Muscle of back (tissue), 13 donors: ENCODE data around the gene PLEKHG4B. TPM values are rescaled to one million over a fixed set of nuclear protein-coding genes. Genes with fewer than 3 reads are reported as not detected.
"Not testable (repeated sequence)": the region's sequence is repeated elsewhere in the genome, so short reads cannot be mapped to it uniquely, and the experiment has no call there.

Experiments
- DNase-seq, 3 donors: peaks; one replicate each; pipeline versions ENCODE4 v3.0.0 to v3.0.0-alpha.2; 2013
- long read RNA-seq, 9 donors: transcript quantifications; one replicate each; lab custom pipeline, GENCODE V29; 2026
- polyA plus RNA-seq, 10 donors: library from polyadenylated mRNA; unstranded; fragments of 120-200 nt; gene quantifications; one replicate each; pipeline ENCODE4 v1.2.1, GENCODE V29; 2013; ENCODE audit not compliant: insufficient read length in 10 of 10

The PLEKHG4B gene, protein sequence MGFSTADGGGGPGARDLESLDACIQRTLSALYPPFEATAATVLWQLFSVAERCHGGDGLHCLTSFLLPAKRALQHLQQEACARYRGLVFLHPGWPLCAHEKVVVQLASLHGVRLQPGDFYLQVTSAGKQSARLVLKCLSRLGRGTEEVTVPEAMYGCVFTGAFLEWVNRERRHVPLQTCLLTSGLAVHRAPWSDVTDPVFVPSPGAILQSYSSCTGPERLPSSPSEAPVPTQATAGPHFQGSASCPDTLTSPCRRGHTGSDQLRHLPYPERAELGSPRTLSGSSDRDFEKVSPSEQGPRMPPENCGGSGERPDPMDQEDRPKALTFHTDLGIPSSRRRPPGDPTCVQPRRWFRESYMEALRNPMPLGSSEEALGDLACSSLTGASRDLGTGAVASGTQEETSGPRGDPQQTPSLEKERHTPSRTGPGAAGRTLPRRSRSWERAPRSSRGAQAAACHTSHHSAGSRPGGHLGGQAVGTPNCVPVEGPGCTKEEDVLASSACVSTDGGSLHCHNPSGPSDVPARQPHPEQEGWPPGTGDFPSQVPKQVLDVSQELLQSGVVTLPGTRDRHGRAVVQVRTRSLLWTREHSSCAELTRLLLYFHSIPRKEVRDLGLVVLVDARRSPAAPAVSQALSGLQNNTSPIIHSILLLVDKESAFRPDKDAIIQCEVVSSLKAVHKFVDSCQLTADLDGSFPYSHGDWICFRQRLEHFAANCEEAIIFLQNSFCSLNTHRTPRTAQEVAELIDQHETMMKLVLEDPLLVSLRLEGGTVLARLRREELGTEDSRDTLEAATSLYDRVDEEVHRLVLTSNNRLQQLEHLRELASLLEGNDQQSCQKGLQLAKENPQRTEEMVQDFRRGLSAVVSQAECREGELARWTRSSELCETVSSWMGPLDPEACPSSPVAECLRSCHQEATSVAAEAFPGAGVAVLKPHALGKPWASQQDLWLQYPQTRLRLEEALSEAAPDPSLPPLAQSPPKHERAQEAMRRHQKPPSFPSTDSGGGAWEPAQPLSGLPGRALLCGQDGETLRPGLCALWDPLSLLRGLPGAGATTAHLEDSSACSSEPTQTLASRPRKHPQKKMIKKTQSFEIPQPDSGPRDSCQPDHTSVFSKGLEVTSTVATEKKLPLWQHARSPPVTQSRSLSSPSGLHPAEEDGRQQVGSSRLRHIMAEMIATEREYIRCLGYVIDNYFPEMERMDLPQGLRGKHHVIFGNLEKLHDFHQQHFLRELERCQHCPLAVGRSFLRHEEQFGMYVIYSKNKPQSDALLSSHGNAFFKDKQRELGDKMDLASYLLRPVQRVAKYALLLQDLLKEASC (N-terminal part only)
- polyA plus RNA-seq, result 1 to 10 TPM in 4 of 10 donors, under 1 TPM in 6; 0.42 to 3.1 (median 0.77) TPM
- long read RNA-seq, donor 1, result 0 reads
- long read RNA-seq, donor 2, result 0 reads
- long read RNA-seq, donor 3, result 0 reads
- long read RNA-seq, donor 4, result 0 reads
- long read RNA-seq, donor 5, result 0 reads
- long read RNA-seq, donor 6, result 0 reads
- long read RNA-seq, donor 7, result 0 reads
- long read RNA-seq, donor 8, result 0 reads
- long read RNA-seq, donor 9, result 0 reads

DNA sequence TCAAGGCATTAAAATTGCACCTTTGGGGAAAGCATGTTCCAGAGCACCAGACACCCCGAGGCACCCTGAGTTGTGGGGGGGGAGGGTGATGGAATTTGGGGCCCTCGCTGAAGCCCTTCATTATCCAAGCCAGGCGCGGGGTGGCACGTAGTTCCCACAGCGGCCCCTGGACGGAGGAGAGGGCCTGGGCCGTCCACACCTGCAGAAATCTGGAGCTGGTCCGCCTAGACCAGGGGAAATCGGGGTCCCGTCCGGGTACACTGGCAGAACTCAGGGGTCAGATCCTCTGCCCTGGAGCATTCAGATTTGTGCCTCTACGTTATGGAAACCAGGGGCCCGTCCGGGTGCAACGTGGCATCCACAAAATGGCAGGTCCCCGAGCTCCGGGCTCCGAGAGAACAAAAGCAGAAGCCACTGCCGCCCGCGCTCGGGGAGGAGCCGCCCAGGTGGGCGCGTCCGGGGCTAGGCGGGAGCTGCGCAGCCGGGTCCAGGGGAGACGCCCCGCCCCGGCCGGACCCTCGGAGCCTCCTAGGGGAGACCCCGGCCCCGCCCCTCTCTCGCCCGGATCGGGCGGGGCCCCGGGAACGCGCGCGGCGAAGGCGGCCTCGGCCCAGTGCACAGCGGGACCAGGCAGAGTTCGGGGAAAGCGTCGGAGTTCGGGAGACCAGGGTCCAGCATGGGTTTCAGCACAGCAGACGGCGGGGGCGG, at the start of gene PLEKHG4B:
Gene PLEKHG4B, plus strand, starts transcription at position 613 of the 708 bp plus-strand sequence. Its CDS starts 64 bp downstream, at position 677.
- DNase-seq, result peak; percentile 16 to 57 (median 34)

DNA sequence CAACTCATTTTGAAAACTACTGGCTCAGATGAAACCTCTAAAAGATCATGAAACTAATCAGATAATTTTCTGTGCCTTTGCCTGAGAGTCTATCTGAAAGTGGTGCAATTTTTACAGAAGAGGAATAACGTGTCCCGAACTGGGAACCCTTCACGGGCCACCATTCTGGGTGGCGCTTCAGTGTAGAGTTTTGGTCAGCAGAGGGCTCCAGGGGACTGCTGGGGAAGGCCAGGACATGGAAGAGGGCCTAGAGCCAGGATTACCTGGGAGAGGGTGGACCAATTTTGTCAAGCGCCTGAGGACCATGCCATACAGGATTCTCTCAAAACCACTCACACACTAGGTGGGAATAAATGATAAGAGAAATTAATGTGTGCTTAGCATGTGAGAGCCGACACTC, 49.7 kb upstream of the PLEKHG4B start:
- no peak for DNase-seq

DNA sequence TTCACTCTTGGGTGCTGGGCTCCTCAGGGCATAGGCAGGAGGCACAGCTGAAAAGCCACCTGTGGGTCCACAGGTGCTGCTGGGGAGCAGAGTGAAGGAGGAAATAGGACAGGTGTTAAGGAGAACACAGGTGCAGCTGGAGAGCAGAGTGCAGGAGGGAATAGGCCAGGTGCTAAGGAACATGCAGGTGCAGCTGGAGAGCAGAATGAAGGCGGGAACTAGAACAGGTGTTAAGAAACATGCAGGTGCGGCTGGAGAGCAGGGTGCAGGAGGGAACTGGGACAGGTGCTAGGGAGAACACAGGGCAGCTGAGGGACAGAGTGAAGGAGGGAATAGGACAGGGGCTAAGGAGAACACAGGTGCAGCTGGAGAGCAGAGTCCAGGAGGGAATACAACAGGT, 43.8 kb upstream of the PLEKHG4B start:
- no peak for DNase-seq

DNA sequence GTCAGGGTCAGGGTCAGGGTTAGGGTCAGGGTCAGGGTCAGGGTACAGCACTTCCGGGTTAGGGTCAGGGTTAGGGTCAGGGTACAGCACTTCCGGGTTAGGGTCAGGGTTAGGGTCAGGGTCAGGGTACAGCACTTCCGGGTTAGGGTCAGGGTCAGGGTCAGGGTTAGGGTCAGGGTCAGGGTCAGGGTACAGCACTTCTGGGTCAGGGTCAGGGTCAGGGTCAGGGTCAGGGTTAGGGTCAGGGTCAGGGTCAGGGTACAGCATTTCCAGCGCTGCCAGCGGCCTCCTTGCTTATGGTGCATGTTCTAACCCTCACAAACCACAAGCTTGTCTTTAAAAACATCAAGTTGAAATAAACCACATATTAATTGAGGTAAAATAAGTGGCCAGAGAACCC, 42.4 kb upstream of the PLEKHG4B start:
- DNase-seq, result not testable (repeated sequence)

DNA sequence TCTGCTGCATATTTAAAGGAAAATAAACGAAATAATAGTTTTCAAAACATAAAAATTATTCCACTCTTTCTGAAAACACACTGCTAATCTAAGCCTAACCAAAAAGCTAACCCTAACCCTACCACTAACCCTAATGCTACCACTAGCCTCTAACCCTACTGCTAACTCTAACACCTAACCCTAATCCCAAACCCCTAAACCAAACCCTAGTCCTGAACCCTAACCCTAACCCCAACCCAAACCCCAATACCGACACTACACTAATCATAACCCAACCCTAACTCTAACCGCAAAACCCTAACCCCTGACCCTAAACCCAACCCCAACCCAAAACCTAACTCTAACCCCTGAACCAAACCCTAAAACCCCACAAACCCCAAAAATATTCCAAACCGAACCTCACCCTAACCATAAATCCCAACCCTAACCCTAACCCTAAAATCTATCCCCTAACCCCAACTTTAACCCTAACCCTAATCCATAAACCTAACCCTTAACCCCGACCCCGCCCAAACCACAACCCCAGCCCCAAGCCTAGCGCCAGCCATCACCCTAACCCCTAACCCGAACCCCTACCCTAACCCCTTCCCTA, 41.9 kb upstream of the PLEKHG4B start:
- DNase-seq, result no peak

DNA sequence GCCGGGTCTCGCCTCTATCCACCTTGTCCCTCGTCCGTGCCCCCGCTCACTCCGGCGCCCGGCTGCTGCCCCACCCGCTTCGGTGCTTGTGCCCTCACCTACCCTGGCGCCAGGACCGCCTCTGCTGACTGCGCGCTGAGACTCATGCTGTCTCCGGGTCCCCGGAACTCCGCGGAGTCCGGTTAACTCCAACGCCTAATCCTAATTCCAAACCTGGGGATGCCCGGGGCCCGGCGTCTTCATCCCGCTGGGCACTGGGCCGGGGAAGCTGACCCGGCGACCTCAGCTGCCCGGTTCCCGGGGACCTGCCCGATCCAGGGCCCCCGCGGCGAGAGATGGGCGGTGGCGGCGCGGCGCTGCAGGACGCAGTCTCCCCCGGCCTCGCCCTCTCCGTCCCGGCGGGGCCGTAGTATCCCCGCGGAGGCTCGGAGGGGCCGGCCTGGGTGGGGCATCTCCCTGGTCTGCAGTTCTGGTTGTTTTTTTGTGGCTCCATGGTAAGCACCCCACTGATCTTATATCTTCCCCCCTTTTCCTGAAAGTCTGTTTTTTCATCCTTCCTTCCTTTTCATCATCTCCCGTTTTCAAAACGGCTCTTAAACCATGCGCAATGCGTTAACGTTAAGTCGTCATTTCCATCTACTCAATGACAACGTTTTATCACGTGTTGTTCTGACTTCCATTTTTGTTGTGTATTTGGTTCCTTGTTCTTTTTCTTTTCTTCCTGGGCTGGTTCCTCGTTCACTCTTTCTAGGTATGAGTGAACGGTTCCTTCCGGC, 41.1 kb upstream of the PLEKHG4B start:
- no peak for DNase-seq

DNA sequence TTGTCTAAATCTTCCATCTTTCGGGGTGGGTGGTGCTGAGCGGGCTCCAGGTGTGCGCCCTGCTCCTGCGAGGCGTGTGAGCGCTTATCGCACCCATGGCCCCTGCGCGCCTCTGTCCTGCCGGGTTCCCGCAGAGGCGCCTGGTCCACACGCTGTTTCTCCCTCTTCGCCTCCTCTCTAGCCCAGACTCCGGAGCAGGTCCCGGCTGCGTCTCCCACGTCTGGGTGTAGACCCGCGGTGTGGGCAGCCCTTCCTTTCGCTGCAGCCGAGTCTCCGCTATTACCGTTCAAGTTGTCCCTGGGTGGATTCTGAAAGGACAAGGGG, 40.5 kb upstream of the PLEKHG4B start:
- no peak for DNase-seq

DNA sequence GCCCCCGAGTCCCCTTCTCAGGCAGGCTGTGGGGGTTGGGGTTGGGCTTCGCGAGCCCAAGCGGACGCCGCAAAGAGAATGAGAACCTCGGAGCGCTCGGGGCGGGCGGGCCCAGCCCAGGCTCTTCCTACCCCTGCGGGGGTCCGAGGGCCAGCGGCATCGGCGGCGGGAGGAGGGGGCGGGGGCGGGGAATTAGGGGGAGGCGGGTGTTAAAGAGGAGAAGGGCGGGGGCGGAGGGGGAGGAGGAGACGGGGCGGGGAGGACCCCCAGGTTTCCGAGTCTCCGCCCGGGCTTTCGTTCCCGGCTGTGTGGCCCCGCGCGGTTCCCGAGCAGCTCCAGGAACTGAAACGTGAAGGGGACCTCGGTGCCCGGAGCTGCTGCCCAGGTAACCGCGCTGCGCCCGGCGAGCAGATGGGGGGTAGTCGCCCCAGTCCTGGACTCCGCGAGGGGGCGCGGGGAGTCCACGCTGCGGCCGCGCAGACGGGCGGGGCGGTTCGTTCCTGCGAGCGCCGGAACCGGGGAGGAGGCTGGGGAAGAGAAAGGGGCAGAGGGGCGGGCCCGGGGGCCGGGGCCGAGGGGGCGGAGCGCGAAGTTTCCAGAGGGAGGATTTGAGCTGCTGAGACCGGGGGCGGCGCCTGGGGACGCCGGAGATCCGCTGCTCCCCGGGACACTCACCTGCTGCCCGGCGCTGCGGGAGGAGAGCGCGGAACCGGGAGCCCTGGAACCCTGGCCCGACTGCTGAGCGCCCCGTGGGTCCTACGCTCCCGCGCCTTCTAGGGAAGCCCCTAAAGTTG, 38.4 kb upstream of the PLEKHG4B start:
- peak in 2 of 3 donors; percentile 17 to 61 for DNase-seq

DNA sequence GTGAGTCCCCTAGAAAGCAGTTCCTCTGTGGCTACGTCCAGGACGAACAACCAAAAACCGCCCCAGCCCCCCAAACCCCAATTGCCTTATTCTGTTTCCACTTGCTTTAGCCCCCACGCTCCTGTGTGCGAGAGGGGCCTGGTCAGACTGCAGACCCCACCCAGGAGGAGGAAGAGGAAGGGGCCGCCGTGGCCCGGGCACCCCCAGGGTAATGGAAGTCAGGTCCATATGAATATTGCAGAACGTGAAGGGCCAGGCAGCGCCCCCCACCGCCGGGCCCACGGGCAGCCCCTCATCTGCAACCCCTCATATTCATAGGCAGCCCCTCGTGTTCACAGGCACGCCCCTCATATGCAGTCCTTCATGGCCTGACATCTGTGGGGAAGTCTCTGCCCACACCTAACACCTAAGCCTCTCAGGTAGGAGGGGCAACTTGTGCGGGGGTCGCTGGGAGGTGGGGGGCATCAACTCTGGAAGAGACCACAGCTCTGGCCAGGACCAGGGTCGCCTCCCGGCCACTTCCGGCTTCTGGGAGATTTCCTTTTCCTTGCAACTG, 37.7 kb upstream of the PLEKHG4B start:
- no peak for DNase-seq

DNA sequence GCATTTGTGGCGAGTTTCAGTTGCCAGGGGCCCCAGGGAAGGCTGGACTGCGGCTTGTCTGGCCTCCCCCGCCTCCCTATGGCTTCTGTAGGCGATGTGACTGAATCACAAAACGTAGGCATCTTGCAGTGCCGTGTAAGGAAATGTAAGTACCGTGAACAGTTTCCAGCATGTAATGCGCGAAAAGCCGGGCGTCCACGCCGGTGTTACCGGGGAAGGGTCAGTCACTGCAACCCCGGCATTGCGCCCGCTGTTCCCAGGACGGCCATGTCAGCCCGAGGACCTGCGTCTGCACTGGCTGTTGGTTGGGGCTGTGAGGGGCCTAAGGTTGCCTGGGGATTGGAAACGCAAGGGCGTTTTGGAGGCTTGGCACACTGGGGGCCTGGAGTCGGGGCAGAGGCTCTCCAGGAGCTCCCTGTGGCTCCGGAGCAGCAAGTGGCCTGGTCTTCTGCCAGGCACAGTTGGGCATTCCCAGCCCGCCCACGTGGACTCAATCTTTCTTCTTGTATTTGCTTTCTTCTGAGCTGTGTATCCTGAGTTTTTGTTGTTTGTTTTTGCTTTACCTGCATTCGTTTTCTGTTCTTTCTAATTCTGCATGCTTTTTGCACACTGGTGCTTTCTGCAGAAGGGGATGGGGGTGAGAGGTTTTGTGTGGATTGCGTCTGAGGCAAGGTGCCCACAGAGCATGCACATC, 36.9 kb upstream of the PLEKHG4B start:
- DNase-seq, result no peak

DNA sequence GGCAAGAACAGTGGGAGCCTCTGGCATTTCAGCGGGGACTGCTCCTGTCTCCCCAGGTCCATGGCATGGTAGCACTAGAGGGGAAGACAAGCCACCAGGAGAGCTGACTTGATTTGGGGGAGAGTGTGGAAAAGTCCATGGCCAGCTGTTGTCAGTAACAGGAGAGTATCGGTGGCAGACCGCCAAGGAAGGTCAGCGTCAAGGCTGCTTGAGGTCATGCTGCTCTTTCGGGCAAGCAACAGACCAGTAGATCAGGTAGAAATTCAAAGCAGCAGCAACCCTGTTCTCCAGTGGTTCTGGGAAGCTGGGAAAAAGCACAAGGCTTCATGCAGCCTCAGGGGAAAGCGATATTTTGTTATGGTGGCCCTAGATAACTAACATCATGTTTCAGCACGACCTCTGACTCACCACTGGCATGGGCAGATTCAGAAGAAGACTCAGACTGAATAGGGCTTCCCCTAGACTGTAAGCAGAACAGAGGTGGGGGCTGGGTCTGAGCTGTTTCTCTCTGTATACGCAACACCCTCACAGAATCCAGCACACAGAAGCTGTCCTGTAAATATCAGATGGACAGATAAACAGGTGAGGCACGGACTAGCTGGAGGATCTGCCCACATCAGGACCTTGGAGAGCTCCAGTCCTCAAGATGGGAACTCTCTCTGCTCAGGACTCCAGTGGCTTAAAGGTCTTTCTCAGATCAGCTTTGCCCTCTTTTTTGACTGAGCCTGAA, 35.2 kb upstream of the PLEKHG4B start:
- DNase-seq, result peak; percentile 28 to 52 (median 48)

DNA sequence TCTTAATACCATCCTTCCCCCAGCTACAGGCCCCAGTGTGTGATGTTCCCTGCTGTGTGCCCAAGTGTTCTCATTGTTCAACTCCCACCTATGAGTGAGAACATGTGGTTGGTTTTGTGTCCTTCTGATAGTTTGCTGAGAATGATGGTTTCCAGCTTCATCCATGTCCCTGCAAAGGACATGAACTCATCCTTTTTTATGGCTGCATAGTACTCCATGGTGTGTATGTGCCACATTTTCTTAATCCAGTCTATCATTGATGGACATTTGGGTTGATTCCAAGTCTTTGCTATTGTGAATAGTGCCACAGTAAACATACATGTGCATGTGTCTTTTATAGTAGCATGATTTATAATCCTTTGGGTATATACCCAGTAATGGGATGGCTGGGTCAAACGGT, 31.7 kb upstream of the PLEKHG4B start:
- not testable (repeated sequence) for DNase-seq

DNA sequence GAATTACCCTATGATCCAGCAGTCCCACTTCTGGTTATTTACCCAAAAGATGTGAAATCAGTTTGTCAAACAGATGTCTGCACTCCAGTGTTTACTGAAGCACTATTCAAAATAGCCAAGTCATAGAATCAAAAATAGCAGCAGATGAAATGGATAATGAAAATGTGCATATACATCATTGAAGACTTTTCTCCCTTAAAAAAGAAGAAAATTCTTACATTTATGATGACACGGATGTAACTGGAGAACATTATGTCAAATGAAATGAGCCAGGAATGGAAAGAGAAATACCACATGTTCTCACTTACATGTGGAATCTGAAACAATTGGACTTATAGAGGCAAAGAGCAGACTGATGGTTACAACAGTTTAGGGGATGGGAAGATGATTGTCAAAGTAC, 21.5 kb upstream of the PLEKHG4B start:
- DNase-seq, result no peak

DNA sequence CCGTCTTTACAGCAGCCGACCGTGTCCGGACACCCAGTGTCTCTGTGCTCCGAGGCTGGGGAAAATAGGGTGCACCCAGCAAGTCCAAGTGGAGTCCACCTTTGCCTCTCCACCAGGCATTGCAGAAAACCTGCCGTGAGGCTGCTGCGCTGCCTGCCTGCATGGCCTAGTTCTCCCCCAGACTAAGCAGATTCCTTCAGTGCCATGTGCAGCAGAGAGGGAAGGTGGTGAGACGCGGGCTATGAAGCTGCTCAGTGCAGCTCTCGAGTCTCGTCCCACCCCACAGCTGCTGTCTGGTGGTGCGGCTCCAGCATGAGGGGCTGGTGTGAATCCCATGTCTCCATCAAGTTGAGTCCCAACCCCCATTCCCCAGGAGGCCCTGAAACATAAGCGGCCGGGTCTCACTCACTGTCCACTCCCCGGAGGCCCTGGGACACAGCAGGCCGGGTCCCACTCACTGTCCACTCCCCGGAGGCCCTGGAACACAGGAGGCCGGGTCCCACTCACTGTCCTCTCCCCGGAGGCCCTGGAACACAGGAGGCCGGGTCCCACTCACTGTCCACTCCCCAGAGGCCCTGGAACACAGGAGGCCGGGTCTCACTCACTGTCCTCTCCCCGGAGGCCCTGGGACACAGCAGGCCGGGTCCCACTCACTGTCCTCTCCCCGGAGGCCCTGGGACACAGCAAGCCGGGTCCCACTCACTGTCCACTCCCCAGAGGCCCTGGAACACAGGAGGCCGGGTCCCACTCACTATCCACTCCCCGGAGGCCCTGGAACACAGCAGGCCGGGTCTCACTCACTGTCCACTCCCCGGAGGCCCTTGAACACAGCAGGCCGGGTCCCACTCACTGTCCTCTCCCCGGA, 19.4 kb upstream of the PLEKHG4B start:
- DNase-seq, result not testable (repeated sequence)

DNA sequence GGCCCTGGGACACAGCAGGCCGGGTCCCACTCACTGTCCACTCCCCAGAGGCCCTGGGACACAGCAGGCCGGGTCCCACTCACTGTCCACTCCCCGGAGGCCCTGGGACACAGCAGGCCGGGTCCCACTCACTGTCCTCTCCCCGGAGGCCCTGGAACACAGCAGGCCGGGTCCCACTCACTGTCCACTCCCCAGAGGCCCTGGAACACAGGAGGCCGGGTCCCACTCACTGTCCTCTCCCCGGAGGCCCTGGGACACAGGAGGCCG, 18.9 kb upstream of the PLEKHG4B start:
- DNase-seq, result not testable (repeated sequence)

DNA sequence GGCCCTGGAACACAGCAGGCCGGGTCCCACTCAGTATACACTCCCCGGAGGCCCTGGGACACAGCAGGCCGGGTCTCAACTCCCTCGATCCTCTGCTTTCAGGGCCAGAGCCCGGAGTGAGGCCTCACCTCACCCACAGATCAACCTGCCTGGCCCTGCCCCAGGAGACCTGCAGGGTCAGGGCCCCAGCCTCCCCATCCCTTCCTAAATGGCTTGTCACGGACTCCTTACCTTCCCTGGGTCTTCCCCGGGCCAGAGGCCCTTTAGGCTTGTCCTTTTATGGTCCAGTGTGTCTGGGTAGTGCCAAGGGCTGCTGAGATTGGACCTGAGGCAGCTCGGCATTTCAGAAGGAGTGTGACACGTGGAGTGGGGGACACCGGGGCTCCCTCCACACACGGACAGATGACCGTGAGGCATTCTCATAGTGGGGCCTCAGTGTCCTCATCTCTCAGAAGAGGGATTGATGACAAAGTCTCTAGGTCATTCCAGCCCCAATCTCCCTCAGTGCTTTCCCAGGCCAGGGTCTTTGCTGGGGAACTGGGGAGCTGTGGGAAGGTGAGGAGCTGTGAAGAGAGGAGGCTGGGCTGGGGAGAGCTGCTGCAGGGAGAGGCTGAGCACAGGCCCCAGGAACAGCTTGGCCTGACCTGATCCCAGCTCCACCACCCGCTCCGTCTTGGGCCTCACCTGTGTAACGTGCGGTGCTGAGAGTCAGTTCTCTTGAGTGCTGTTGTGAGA, 18.0 kb upstream of the PLEKHG4B start:
- DNase-seq, result no peak
